GM12878 (cell line): Measurements from ENCODE around the gene PRPSAP1. TPM values are rescaled to one million over a fixed set of nuclear protein-coding genes. Genes with fewer than 3 reads are reported as not detected.

Experiments
- BMI1 ChIP-seq: fragments of 450-650 bp; IDR thresholded peaks from 2 replicates; pipeline ENCODE4 v1.6.1; 2016; ENCODE audit warnings: mild to moderate bottlenecking, moderate library complexity, borderline replicate concordance
- CREM ChIP-seq: IDR thresholded peaks from 2 replicates; pipeline ENCODE4 v1.6.1; 2014; ENCODE audit warnings: antibody characterized with exemption, low read depth
- CUX1 ChIP-seq: IDR thresholded peaks from 2 replicates; pipeline ENCODE4 v1.6.1; 2012; ENCODE audit warnings: improper control_type of control experiment, low read depth, low read length; ENCODE audit not compliant: insufficient replicate concordance
- EGR1 ChIP-seq, 2 experiments: IDR thresholded peaks; 1 replicate in 1 of 2; 2 replicates in 1 of 2; pipeline ENCODE4 v1.6.1; 2011 to 2012; ENCODE audit warnings: low read depth in 2 of 2, low read length in 2 of 2, borderline replicate concordance in 1 of 2, mild to moderate bottlenecking in 1 of 2, moderate library complexity in 1 of 2
- ELK1 ChIP-seq: IDR thresholded peaks from 2 replicates; pipeline ENCODE4 v1.6.1; 2012; ENCODE audit warnings: low read depth, low read length, improper control_type of control experiment
- POLR2AphosphoS2 ChIP-seq: IDR thresholded peaks from 2 replicates; pipeline ENCODE4 v1.6.1; 2011; ENCODE audit warnings: low read depth, mild to moderate bottlenecking, low read length, improper control_type of control experiment, moderate library complexity
- PRDM15 ChIP-seq: fragments of 450-650 bp; formaldehyde crosslinking; IDR thresholded peaks from 2 replicates; pipeline ENCODE4 v1.4.0; 2020; ENCODE audit warnings: mild to moderate bottlenecking, moderate library complexity
- RAD21 ChIP-seq: IDR thresholded peaks from 2 replicates; pipeline ENCODE4 v1.6.1; 2011; ENCODE audit warnings: mild to moderate bottlenecking, low read depth, low read length, moderate library complexity; ENCODE audit not compliant: insufficient read depth
- REST ChIP-seq: IDR thresholded peaks from 2 replicates; pipeline ENCODE4 v1.6.1; 2012; ENCODE audit warnings: mild to moderate bottlenecking, low read depth, low read length
- SUPT20H ChIP-seq: IDR thresholded peaks from 2 replicates; pipeline ENCODE4 v1.6.1; 2011; ENCODE audit warnings: low read depth, mild to moderate bottlenecking, low read length, moderate library complexity, borderline replicate concordance; ENCODE audit not compliant: control insufficient read depth
- USF2 ChIP-seq: IDR thresholded peaks from 2 replicates; pipeline ENCODE4 v1.6.1; 2011; ENCODE audit warnings: low read depth, low read length, improper control_type of control experiment, borderline replicate concordance
- ZNF622 ChIP-seq: fragments of 450-650 bp; IDR thresholded peaks from 2 replicates; pipeline ENCODE4 v1.6.1; 2017; ENCODE audit warnings: mild to moderate bottlenecking, inconsistent platforms
- polyA plus RNA-seq, 11 experiments: library from polyadenylated mRNA; depleted of rRNA in 4 of 11; unstranded in 6 of 11; stranded (reverse) in 5 of 11; fragments of >200 nt; fragmentation: Nextera tagmentation in 4 of 11; fragmentation: Illumina TruSeq in 1 of 11; extraction: Ambion mirVana in 4 of 11; extraction: Trizol in 1 of 11; gene quantifications; 1 replicate in 1 of 11; 2 replicates in 10 of 11; pipeline versions ENCODE4 v1.2.1 to v1.2.3, GENCODE V29; 2011 to 2016; ENCODE audit warnings: inconsistent platforms in 2 of 11, missing spikeins in 2 of 11, low read depth in 1 of 11
- total RNA-seq, 4 experiments: library from RNA; depleted of rRNA in 3 of 4; stranded (reverse); fragments of >200 nt in 3 of 4; fragmentation: Illumina TruSeq in 1 of 4; extraction: Trizol in 1 of 4; gene quantifications; 2 replicates each; pipeline versions ENCODE4 v1.2.1 to v1.2.3, GENCODE V29; 2013 to 2021

Gene PRPSAP1
- total and polyA plus RNA-seq, 10 of the 15 experiments (the other 5 are each of a cell fraction or from before 2014, with no cell fraction given) = 15.8 to 84.2 (median 44.2) TPM

- TF ChIP-seq CUX1 (no peak), RAD21 (no peak), USF2 (no peak), POLR2AphosphoS2 (no peak), EGR1 (IDR thresholded peaks at IDR 0.05; ENCODE audit: borderline replicate concordance in 1 of 2, low read depth in 2 of 2, low read length in 2 of 2) (no peak), CREM (no peak), BMI1 (no peak), ZNF622 (no peak), SUPT20H (no peak), ELK1 (no peak), REST (no peak), PRDM15 (no peak; the same call in 1 of the 2 replicates)
Measured at GRCh38 chr17:76268991-76269981, 84.4 kb downstream of the PRPSAP1 start (continued).
